ENCODE results near the gene CEACAM5.

- TF ChIP-seq CTCF (IDR thresholded peaks at IDR 0.05; ENCODE audit: low read depth, low read length) = no peak
- no peak for TF ChIP-seq POLR2A (IDR thresholded peaks at IDR 0.05; ENCODE audit: extremely low read depth, insufficient read length)
- no peak for TF ChIP-seq MAX (IDR thresholded peaks at IDR 0.05; ENCODE audit: low read depth, low read length)
- no peak for TF ChIP-seq MYC (IDR thresholded peaks at IDR 0.05; ENCODE audit: low read depth, low read length)
These were observed 17.7 kb upstream of the CEACAM5 start for GRCh38 chr19:41690801-41691065.
